HFF-Myc (cell line): Measurements from ENCODE around the gene SETD3.
A peak's percentile ranks its signal among the peaks of the same experiment; 100 is the strongest.

Source experiments
- DNase-seq: peaks from one replicate; pipeline ENCODE4 v3.0.0-alpha.2; 2011; ENCODE audit warnings: low read depth; ENCODE audit errors: extremely low read depth
- H3K4me3 ChIP-seq: replicated peaks from 2 replicates; pipeline ENCODE4 v1.5.1; 2011; ENCODE audit warnings: low read depth, mild to moderate bottlenecking, control low read depth, low read length
- CTCF ChIP-seq: IDR thresholded peaks from 2 replicates; pipeline ENCODE4 v1.5.1; 2012; ENCODE audit warnings: mild to moderate bottlenecking, low read depth, low read length, control low read depth; ENCODE audit errors: missing control alignments

Gene SETD3

GRCh38 chr14:99418242-99418641 is 62.4 kb downstream of the SETD3 start:
- no peak for DNase-seq
- TF ChIP-seq CTCF = no peak
- no peak overlapping the region for H3K4me3 ChIP-seq

- no peak overlapping the region for H3K4me3 ChIP-seq
- no peak for TF ChIP-seq CTCF
- no peak for DNase-seq
These were observed 63.8 kb downstream of the SETD3 start for GRCh38 chr14:99416909-99417308.

GRCh38 chr14:99415496-99416281 is 65.0 kb downstream of the SETD3 start:
- peak; percentile 81 for DNase-seq
- no peak overlapping the region for H3K4me3 ChIP-seq
- peak; percentile 79 for TF ChIP-seq CTCF

GRCh38 chr14:99413911-99414310 is 66.7 kb downstream of the SETD3 start:
- no peak for DNase-seq
- H3K4me3 ChIP-seq = no peak overlapping the region
- no peak for TF ChIP-seq CTCF

- no peak overlapping the region for H3K4me3 ChIP-seq
- DNase-seq = no peak
- TF ChIP-seq CTCF = no peak
These were observed 67.5 kb downstream of the SETD3 start for GRCh38 chr14:99413172-99413571.

GRCh38 chr14:99412117-99413061 is 68.3 kb downstream of the SETD3 start:
- no peak for TF ChIP-seq CTCF
- no peak overlapping the region for H3K4me3 ChIP-seq
- DNase-seq = no peak
